ENCODE measurements around the gene RC3H1. TPM values are rescaled to one million over a fixed set of nuclear protein-coding genes. Genes with fewer than 3 reads are reported as not detected.

Gene RC3H1
- total RNA-seq, 4 donors from 2014 or later, result 30.4 to 55.1 (median 41.4) TPM

GRCh38 chr1:173916667-173917066 lies 105.5 kb downstream of the RC3H1 start:
- no peaks in the 10 kb centered on the region for H3K36me3 ChIP-seq
- H3K9me3 ChIP-seq, result no peaks in the 10 kb centered on the region
- 85% methylated on average over 4 of the region's 4 CpGs for WGBS, 2 donors
- TF ChIP-seq CTCF (IDR thresholded peaks at IDR 0.05), result no peak
- TF ChIP-seq POLR2A (IDR thresholded peaks at IDR 0.05), result no peak
- no peak for DNase-seq
- no peaks in the 10 kb centered on the region for H3K27me3 ChIP-seq
- H3K27ac ChIP-seq, result no peak overlapping the region
- no peak overlapping the region for H3K4me3 ChIP-seq (replicated peaks in 1 of 3)
- intact Hi-C loops (cut with DNase I), result no loop called here
- peaks cover 0 to 8% of the 10 kb centered on the region in 2 donors for H3K4me1 ChIP-seq

- TF ChIP-seq CTCF (IDR thresholded peaks at IDR 0.05) (no peak), POLR2A (IDR thresholded peaks at IDR 0.05) (no peak)
- Histone ChIP-seq H3K27me3 (no peaks in the 10 kb centered on the region), H3K36me3 (no peaks in the 10 kb centered on the region), H3K4me3 (replicated peaks in 1 of 3) (no peak overlapping the region), H3K9me3 (no peaks in the 10 kb centered on the region), H3K27ac (no peak overlapping the region), H3K4me1 (peaks cover 0 to 8% of the 10 kb centered on the region in 2 donors)
- intact Hi-C loops (cut with DNase I), result no loop called here
- WGBS, 2 donors, result 86 to 89% methylated on average over 2 of the region's 2 CpGs
- DNase-seq, result no peak
These were observed 106.6 kb downstream of the RC3H1 start for GRCh38 chr1:173915596-173915995.

- Histone ChIP-seq H3K9me3 (no peaks in the 10 kb centered on the region), H3K36me3 (no peaks in the 10 kb centered on the region), H3K4me1 (peaks cover 0 to 8% of the 10 kb centered on the region in 2 donors), H3K27ac (no peak overlapping the region), H3K4me3 (replicated peaks in 1 of 3) (no peak overlapping the region), H3K27me3 (no peaks in the 10 kb centered on the region)
- WGBS, 2 donors, result 87 to 91% methylated on average over 12 to 13 of the region's 13 CpGs
- intact Hi-C loops (cut with DNase I), result no loop called here
- peak; percentile 22 to 23 for DNase-seq
- peak in 3 of 6 experiments; percentile 20 to 56 (median 36) for TF ChIP-seq CTCF (IDR thresholded peaks at IDR 0.05)
- no peak for TF ChIP-seq POLR2A (IDR thresholded peaks at IDR 0.05)
These were observed 107.7 kb downstream of the RC3H1 start for GRCh38 chr1:173914366-173914871.

- no peak overlapping the region for H3K4me3 ChIP-seq (replicated peaks in 1 of 3)
- H3K9me3 ChIP-seq, result no peaks in the 10 kb centered on the region
- no peak overlapping the region for H3K27ac ChIP-seq
- H3K36me3 ChIP-seq, result no peaks in the 10 kb centered on the region
- H3K27me3 ChIP-seq, result no peaks in the 10 kb centered on the region
- whole genome bisulfite sequencing, 2 donors, result 91 to 95% methylated on average over 3 of the region's 3 CpGs
- no peak for TF ChIP-seq POLR2A (IDR thresholded peaks at IDR 0.05)
- no peak for TF ChIP-seq CTCF (IDR thresholded peaks at IDR 0.05)
- no peak for DNase-seq
- intact Hi-C loops (cut with DNase I), result no loop called here
- H3K4me1 ChIP-seq, result peaks cover 0 to 6% of the 10 kb centered on the region in 2 donors
These were observed 109.0 kb downstream of the RC3H1 start for GRCh38 chr1:173913111-173913510.

GRCh38 chr1:173903827-173904531 lies 118.2 kb downstream of the RC3H1 start:
- Histone ChIP-seq H3K36me3 (no peaks in the 10 kb centered on the region), H3K9me3 (no peaks in the 10 kb centered on the region), H3K27me3 (no peaks in the 10 kb centered on the region), H3K4me3 (replicated peaks in 1 of 3) (no peak overlapping the region), H3K4me1 (peaks cover 23 to 34% of the 10 kb centered on the region in 2 donors), H3K27ac (peak overlapping the region; percentile 40 to 67 (median 52))
- 30 to 39% methylated on average over 6 of the region's 6 CpGs for WGBS, 2 donors
- intact Hi-C loops (cut with DNase I), result no loop called here
- peak; percentile 65 to 70 for DNase-seq
- TF ChIP-seq POLR2A (IDR thresholded peaks at IDR 0.05) (no peak), CTCF (IDR thresholded peaks at IDR 0.05) (no peak)
